HG03558 (cell line): ENCODE results near the gene CXCL10.
"Not testable (repeated sequence)": the region's sequence is repeated elsewhere in the genome, so short reads cannot be mapped to it uniquely, and the experiment has no call there.

Source experiments
- ATAC-seq: cut with Tn5 transposase; IDR thresholded peaks from one replicate; pipeline ENCODE4 v1.9.1; 2021; ENCODE audit warnings: moderate number of reproducible peaks; ENCODE audit not compliant: unreplicated experiment; ENCODE audit errors: extremely low read depth

The CXCL10 gene

GRCh38 chr4:76023389-76023788, at the start of gene CXCL10:
TSS of gene CXCL10 (minus strand) at chr4:76023497. CDS start at chr4:76023431, 66 bp downstream.
- no peak for ATAC-seq

GRCh38 chr4:76072760-76073159, 49.5 kb upstream of the CXCL10 start:
- no peak for ATAC-seq

GRCh38 chr4:76067652-76068286, 44.5 kb upstream of the CXCL10 start:
- no peak for ATAC-seq

- ATAC-seq = no peak
Observed at GRCh38 chr4:76066546-76066945, 43.2 kb upstream of the CXCL10 start.

- peak; percentile 72 for ATAC-seq
Observed at GRCh38 chr4:76061982-76062381, 38.7 kb upstream of the CXCL10 start.

- ATAC-seq = no peak
Observed at GRCh38 chr4:76061421-76061820, 38.1 kb upstream of the CXCL10 start.

GRCh38 chr4:76060506-76060905, 37.2 kb upstream of the CXCL10 start:
- no peak for ATAC-seq

GRCh38 chr4:76059750-76060149, 36.5 kb upstream of the CXCL10 start:
- no peak for ATAC-seq

- no peak for ATAC-seq
Observed at GRCh38 chr4:76058888-76059426, 35.7 kb upstream of the CXCL10 start.

- ATAC-seq = no peak
Observed at GRCh38 chr4:76058302-76058701, 35.0 kb upstream of the CXCL10 start.

GRCh38 chr4:76055421-76055820, 32.1 kb upstream of the CXCL10 start:
- ATAC-seq = no peak

GRCh38 chr4:76055016-76055415, 31.7 kb upstream of the CXCL10 start:
- peak; percentile 89 for ATAC-seq

- no peak for ATAC-seq
Observed at GRCh38 chr4:76053730-76054129, 30.4 kb upstream of the CXCL10 start.

GRCh38 chr4:76050560-76051050, 27.3 kb upstream of the CXCL10 start:
- not testable (repeated sequence) for ATAC-seq

GRCh38 chr4:76049860-76050416, 26.6 kb upstream of the CXCL10 start:
- ATAC-seq = not testable (repeated sequence)

- ATAC-seq = not testable (repeated sequence)
Observed at GRCh38 chr4:76044686-76045085, 21.4 kb upstream of the CXCL10 start.

- ATAC-seq = not testable (repeated sequence)
Observed at GRCh38 chr4:76043306-76043705, 20.0 kb upstream of the CXCL10 start.

GRCh38 chr4:76042241-76042998, 19.1 kb upstream of the CXCL10 start:
- ATAC-seq = not testable (repeated sequence)

- ATAC-seq = no peak
Observed at GRCh38 chr4:76036855-76037254, 13.6 kb upstream of the CXCL10 start.

- no peak for ATAC-seq
Observed at GRCh38 chr4:76035799-76036380, 12.6 kb upstream of the CXCL10 start, which contains the start of gene CXCL11. TSS of gene CXCL11 (minus strand) at chr4:76036070. CDS start at chr4:76035987, 83 bp downstream.
